Calu3 (cell line): ENCODE data around the gene FLT3. TPM values are rescaled to one million over a fixed set of nuclear protein-coding genes. Genes with fewer than 3 reads are reported as not detected.

Source experiments
- BruUV-seq: library from RNA; stranded (reverse); fragments of 400-500 nt; replicated peaks from 2 replicates; lab custom pipeline; 2021; lab: Mats Ljungman, UMichigan
- CTCF ChIA-PET: fragments of 300-600 bp; sonication (Branson Sonifier 250); formaldehyde crosslinking; loops from one replicate; lab custom pipeline; 2022; ENCODE audit warnings: antibody characterized with exemption; lab: Charles Lee
- DNase-seq: peaks from one replicate; pipeline ENCODE4 v3.0.0; 2022
- H3K27ac Mint-ChIP-seq: one replicate; pipeline ENCODE4 v1.8.0; 2022; ENCODE audit warnings: mixed read lengths; ENCODE audit not compliant: unreplicated experiment
- H3K27me3 Mint-ChIP-seq: one replicate; pipeline ENCODE4 v1.8.0; 2022; ENCODE audit warnings: mixed read lengths; ENCODE audit not compliant: unreplicated experiment
- H3K36me3 Mint-ChIP-seq: one replicate; pipeline ENCODE4 v1.8.0; 2022; ENCODE audit warnings: mild to moderate bottlenecking, moderate library complexity, mixed read lengths; ENCODE audit not compliant: insufficient read depth, unreplicated experiment
- H3K4me1 Mint-ChIP-seq: one replicate; pipeline ENCODE4 v1.8.0; 2022; ENCODE audit warnings: mild to moderate bottlenecking, low read depth, mixed read lengths; ENCODE audit not compliant: unreplicated experiment
- H3K4me3 Mint-ChIP-seq: one replicate; pipeline ENCODE4 v1.8.0; 2022; ENCODE audit warnings: mild to moderate bottlenecking, low read depth, moderate library complexity, mixed read lengths; ENCODE audit not compliant: unreplicated experiment
- H3K9me3 Mint-ChIP-seq: one replicate; pipeline ENCODE4 v1.8.0; 2022; ENCODE audit warnings: low read depth, mixed read lengths; ENCODE audit not compliant: unreplicated experiment
- CTCF ChIP-seq: fragments of 200-600 bp; IDR thresholded peaks from one replicate; pipeline ENCODE4 v1.8.0; 2022; ENCODE audit warnings: antibody characterized with exemption; ENCODE audit not compliant: unreplicated experiment
- intact Hi-C: fragments of 100-400 bp; cut with micrococcal nuclease; formaldehyde crosslinking; loops from one replicate; pipeline ENCODE4 v1.10.0; 2022; ENCODE audit not compliant: unreplicated experiment
- total RNA-seq: library from RNA; stranded (reverse); gene quantifications from 2 replicates; pipeline ENCODE4 v1.2.3, GENCODE V29; 2022

FLT3 gene
- total RNA-seq, 1 experiment from 2014 or later, result not detected

- no peaks in the 10 kb centered on the region for H3K36me3 Mint-ChIP-seq
- intact Hi-C loops, result loop anchor here (5.0 to 10.0 kb wide), 3 partner anchors 145 to 445 kb away; no protein-coding TSS in a partner anchor
- CTCF ChIA-PET, result interaction anchor here (1.0 kb wide), 1 partner anchor 153 kb away, joined by 3 read pairs; no protein-coding TSS in a partner anchor
- no TSS peak for BruUV-seq
- H3K4me1 Mint-ChIP-seq, result peaks cover 16% of the 10 kb centered on the region
- H3K27me3 Mint-ChIP-seq, result peaks cover 74% of the 10 kb centered on the region
- no peak for DNase-seq
- no peak overlapping the region for H3K27ac Mint-ChIP-seq
- no peak for TF ChIP-seq CTCF
- H3K9me3 Mint-ChIP-seq, result no peaks in the 10 kb centered on the region
- peak overlapping the region; percentile 19 for H3K4me3 Mint-ChIP-seq
Measured at GRCh38 chr13:27979765-27980279, 120.6 kb downstream of the FLT3 start.

- BruUV-seq, result no TSS peak
- H3K4me3 Mint-ChIP-seq, result no peak overlapping the region
Measured at GRCh38 chr13:27979001-27979643, 121.3 kb downstream of the FLT3 start.

GRCh38 chr13:27978301-27978968, 121.9 kb downstream of the FLT3 start:
- Mint-ChIP-seq H3K4me3 (peak overlapping the region; percentile 27), H3K27ac (no peak overlapping the region), H3K9me3 (no peaks in the 10 kb centered on the region), H3K4me1 (peaks cover 16% of the 10 kb centered on the region), H3K27me3 (peaks cover 85% of the 10 kb centered on the region), H3K36me3 (no peaks in the 10 kb centered on the region)
- DNase-seq, result no peak
- no TSS peak for BruUV-seq
- intact Hi-C loops, result no loop called here
- CTCF ChIA-PET, result interaction anchor here (1.5 kb wide), 1 partner anchor 18 kb away, joined by 3 read pairs; no protein-coding TSS in a partner anchor
- TF ChIP-seq CTCF, result no peak

More at GRCh38 chr13:27979001-27979643, 121.3 kb downstream of the FLT3 start:
- DNase-seq, result no peak
- Mint-ChIP-seq H3K27me3 (peaks cover 81% of the 10 kb centered on the region), H3K36me3 (no peaks in the 10 kb centered on the region), H3K27ac (no peak overlapping the region), H3K9me3 (no peaks in the 10 kb centered on the region), H3K4me1 (peaks cover 16% of the 10 kb centered on the region)
- intact Hi-C loops, result no loop called here
- CTCF ChIA-PET, result interaction anchor here (1.5 kb wide), 1 partner anchor 19 kb away, joined by 3 read pairs; no protein-coding TSS in a partner anchor
- TF ChIP-seq CTCF, result no peak

GRCh38 chr13:27977476-27978300, 122.7 kb downstream of the FLT3 start:
- BruUV-seq, result no TSS peak
- no peak overlapping the region for H3K27ac Mint-ChIP-seq
- peaks cover 82% of the 10 kb centered on the region for H3K27me3 Mint-ChIP-seq
- H3K36me3 Mint-ChIP-seq, result no peaks in the 10 kb centered on the region
- no peaks in the 10 kb centered on the region for H3K9me3 Mint-ChIP-seq
- H3K4me1 Mint-ChIP-seq, result peaks cover 16% of the 10 kb centered on the region
- peak; percentile 15 for TF ChIP-seq CTCF
- intact Hi-C loops, result no loop called here
- CTCF ChIA-PET, result interaction anchor here (1.5 kb wide), 1 partner anchor 17 kb away, joined by 3 read pairs; no protein-coding TSS in a partner anchor
- no peak for DNase-seq
- H3K4me3 Mint-ChIP-seq, result peak overlapping the region; percentile 27
